GM12801 (cell line): ENCODE data around the gene NCR1.

ENCODE experiments used
- TF ChIP-seq, protein P1 (sequence below): IDR thresholded peaks from one replicate; pipeline ENCODE4 v1.5.1; 2011; ENCODE audit warnings: control low read depth; ENCODE audit not compliant: insufficient read length; ENCODE audit errors: extremely low read depth

The NCR1 gene

GRCh38 chr19:54906819-54907218 lies 871 bp downstream of the NCR1 start:
- TF ChIP-seq, protein P1, sequence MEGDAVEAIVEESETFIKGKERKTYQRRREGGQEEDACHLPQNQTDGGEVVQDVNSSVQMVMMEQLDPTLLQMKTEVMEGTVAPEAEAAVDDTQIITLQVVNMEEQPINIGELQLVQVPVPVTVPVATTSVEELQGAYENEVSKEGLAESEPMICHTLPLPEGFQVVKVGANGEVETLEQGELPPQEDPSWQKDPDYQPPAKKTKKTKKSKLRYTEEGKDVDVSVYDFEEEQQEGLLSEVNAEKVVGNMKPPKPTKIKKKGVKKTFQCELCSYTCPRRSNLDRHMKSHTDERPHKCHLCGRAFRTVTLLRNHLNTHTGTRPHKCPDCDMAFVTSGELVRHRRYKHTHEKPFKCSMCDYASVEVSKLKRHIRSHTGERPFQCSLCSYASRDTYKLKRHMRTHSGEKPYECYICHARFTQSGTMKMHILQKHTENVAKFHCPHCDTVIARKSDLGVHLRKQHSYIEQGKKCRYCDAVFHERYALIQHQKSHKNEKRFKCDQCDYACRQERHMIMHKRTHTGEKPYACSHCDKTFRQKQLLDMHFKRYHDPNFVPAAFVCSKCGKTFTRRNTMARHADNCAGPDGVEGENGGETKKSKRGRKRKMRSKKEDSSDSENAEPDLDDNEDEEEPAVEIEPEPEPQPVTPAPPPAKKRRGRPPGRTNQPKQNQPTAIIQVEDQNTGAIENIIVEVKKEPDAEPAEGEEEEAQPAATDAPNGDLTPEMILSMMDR = no peak

DNA sequence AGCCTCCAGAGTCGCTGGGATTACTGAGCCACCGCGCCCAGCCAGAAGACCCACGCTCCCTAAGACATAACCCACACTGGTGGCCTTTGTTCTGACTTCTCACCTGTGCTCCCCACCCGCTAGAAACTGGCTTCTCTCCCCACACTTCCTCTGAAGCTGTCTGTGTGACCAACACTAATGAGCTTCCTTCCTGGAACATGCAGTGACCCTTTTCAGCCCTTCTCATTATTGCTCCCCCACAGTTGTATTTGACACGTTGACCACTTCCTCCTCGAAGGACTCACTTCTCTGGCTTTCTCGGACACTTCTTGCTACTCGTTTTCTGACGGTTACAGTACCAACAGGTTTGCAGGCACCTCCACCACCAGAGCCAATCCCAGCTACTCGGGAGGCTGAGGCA lies 10.9 kb downstream of the NCR1 start:
- TF ChIP-seq, protein P1 = no peak

- TF ChIP-seq, protein P1 = no peak
These were observed 12.6 kb downstream of the NCR1 start for GRCh38 chr19:54918499-54918898.

- TF ChIP-seq, protein P1 = no peak
These were observed 15.1 kb downstream of the NCR1 start for GRCh38 chr19:54921082-54921481.

DNA sequence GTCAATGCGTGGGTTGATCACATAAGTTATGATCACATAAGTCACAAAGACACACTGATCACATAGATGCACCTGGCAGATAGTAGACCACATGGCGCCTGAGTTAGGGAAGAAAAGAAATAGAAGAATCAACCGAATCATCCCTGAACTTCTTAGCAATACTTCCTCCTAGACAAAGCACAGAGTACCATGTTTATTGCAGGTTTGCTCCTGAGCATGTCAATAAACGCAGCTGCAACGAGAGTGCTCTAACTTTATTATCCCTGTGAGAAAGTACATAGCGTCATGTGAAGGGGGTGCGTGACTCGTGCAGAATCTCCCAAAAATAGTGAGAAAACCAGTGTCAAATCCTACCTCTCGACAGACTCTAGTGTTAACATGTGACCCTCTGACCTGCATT lies 17.3 kb downstream of the NCR1 start:
- TF ChIP-seq, protein P1 = no peak

- TF ChIP-seq, protein P1 = no peak
These were observed 22.4 kb downstream of the NCR1 start for GRCh38 chr19:54928299-54928698.

GRCh38 chr19:54937926-54938325 lies 32.0 kb downstream of the NCR1 start:
- TF ChIP-seq, protein P1 = no peak

DNA sequence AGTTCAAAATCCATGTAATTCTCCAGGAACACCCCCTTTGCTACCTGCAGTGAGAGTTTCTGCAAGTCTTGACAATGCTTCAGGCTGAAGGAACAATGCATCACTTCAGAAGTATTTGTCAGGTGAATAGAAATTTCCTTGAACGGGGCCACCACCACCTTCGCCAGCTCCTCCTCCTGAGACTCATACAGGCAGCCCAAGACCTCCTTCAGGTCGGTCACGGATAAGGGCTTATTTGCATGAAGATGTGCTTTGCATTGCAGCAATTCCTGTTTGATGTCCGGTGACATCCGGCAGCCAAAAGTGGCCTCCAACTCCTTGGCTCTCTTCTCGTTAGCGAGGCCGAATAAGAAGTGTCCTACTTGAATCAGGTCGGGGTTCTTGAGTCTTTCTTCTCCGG lies 33.0 kb downstream of the NCR1 start:
- TF ChIP-seq, protein P1 = no peak
